Lower leg skin (tissue), 4 donors: ENCODE results near the gene ERG. TPM values are rescaled to one million over a fixed set of nuclear protein-coding genes. Genes with fewer than 3 reads are reported as not detected.

Experiments
- DNase-seq, 2 donors: peaks; one replicate each; pipeline ENCODE4 v3.0.0-alpha.2; 2019; ENCODE audit warnings: low spot score in 2 of 2
- H3K4me3 ChIP-seq: fragments of 200-600 bp; sonication (generic); 2 replicates; pipeline ENCODE4 v1.5.1; 2017; ENCODE audit warnings: mild to moderate bottlenecking, low read depth; ENCODE audit not compliant: poor library complexity, severe bottlenecking
- CTCF ChIP-seq, 3 donors: fragments of 450-650 bp; IDR thresholded peaks; one replicate each; pipeline ENCODE4 v1.5.1; 2016; ENCODE audit warnings: antibody characterized with exemption in 3 of 3, mild to moderate bottlenecking in 3 of 3, moderate library complexity in 2 of 3
- POLR2A ChIP-seq, 2 donors: fragments of 450-650 bp; IDR thresholded peaks; one replicate each; pipeline ENCODE4 v1.6.1; 2016 to 2017; ENCODE audit warnings: antibody characterized with exemption in 2 of 2, mild to moderate bottlenecking in 1 of 2, moderate library complexity in 1 of 2
- WGBS, 2 donors: methylation state at CpG; one replicate each; pipeline ENCODE4 v1.1.5; 2018; 5-methylcytosine and 5-hydroxymethylcytosine counted together
- intact Hi-C: fragments of 100-400 bp; cut with DNase I; formaldehyde crosslinking; loops from one replicate; pipeline ENCODE4 v1.15.0; 2023; ENCODE audit warnings: low total_unique reads
- total RNA-seq, 4 donors: library from RNA; depleted of rRNA; stranded (reverse); fragments of >200 nt; gene quantifications; one replicate each; pipeline ENCODE4 v1.1.0, GENCODE V29; 2016

ERG gene
- total RNA-seq, 4 donors from 2014 or later, result 3.5 to 12.5 (median 6.6) TPM

GRCh38 chr21:38330666-38331065 is 167.6 kb downstream of the ERG start:
- no peak overlapping the region for H3K4me3 ChIP-seq
- peak in 1 of 2 donors; percentile 10 for DNase-seq
- intact Hi-C loops, result no loop called here
- no peak for TF ChIP-seq POLR2A (IDR thresholded peaks at IDR 0.05)
- no peak for TF ChIP-seq CTCF (IDR thresholded peaks at IDR 0.05)
- 83 to 96% methylated on average over 2 of the region's 2 CpGs for WGBS, 2 donors

Other genes with a start within 250 kb of the ERG start
- gene KCNJ15, start 241.5 kb downstream of the ERG start, total RNA-seq, result 10 to 100 TPM in 1 of 4 donors, 1 to 10 TPM in 3; 4.2 to 55.1 (median 7.3) TPM